Measurements from ENCODE around the gene PKNOX1. TPM values are rescaled to one million over a fixed set of nuclear protein-coding genes. Genes with fewer than 3 reads are reported as not detected.
"Not testable (repeated sequence)": the region's sequence is repeated elsewhere in the genome, so short reads cannot be mapped to it uniquely, and the experiment has no call there.

Gene PKNOX1
- total and polyA plus RNA-seq, 8 donors = 16.8 to 32.0 (median 24.9) TPM

- no peaks in the 10 kb centered on the region for H3K36me3 ChIP-seq
- H3K27ac ChIP-seq = no peak overlapping the region
- H3K4me3 ChIP-seq = no peak overlapping the region
- H3K9me3 ChIP-seq = no peaks in the 10 kb centered on the region
- DNase-seq = no peak
- intact Hi-C loops (cut with DNase I) = no loop called here
- no peaks in the 10 kb centered on the region for H3K27me3 ChIP-seq
- no peak for ATAC-seq
- no peak for TF ChIP-seq CTCF (IDR thresholded peaks at IDR 0.05)
- no peaks in the 10 kb centered on the region for H3K4me1 ChIP-seq
Observed at GRCh38 chr21:42931560-42932235, 42.7 kb upstream of the PKNOX1 start.

GRCh38 chr21:42932378-42933136 is 41.8 kb upstream of the PKNOX1 start:
- DNase-seq; H3K27me3 ChIP-seq; intact Hi-C loops (cut with DNase I); H3K4me3 ChIP-seq; H3K4me1 ChIP-seq; H3K9me3 ChIP-seq; H3K27ac ChIP-seq; H3K36me3 ChIP-seq; ATAC-seq: not testable (repeated sequence)

- H3K4me3 ChIP-seq; DNase-seq; H3K27me3 ChIP-seq; H3K36me3 ChIP-seq; H3K27ac ChIP-seq; H3K9me3 ChIP-seq; intact Hi-C loops (cut with DNase I); H3K4me1 ChIP-seq; ATAC-seq: not testable (repeated sequence)
Observed at GRCh38 chr21:42933137-42933970, 41.0 kb upstream of the PKNOX1 start.

GRCh38 chr21:42933973-42934372 is 40.4 kb upstream of the PKNOX1 start:
- H3K27ac ChIP-seq; H3K4me1 ChIP-seq; ATAC-seq; intact Hi-C loops (cut with DNase I); H3K27me3 ChIP-seq; DNase-seq; H3K9me3 ChIP-seq; H3K36me3 ChIP-seq; H3K4me3 ChIP-seq: not testable (repeated sequence)

- ATAC-seq; H3K9me3 ChIP-seq; DNase-seq; H3K4me1 ChIP-seq; H3K4me3 ChIP-seq; H3K27me3 ChIP-seq; intact Hi-C loops (cut with DNase I); H3K36me3 ChIP-seq; H3K27ac ChIP-seq: not testable (repeated sequence)
Observed at GRCh38 chr21:42936360-42936759, 38.0 kb upstream of the PKNOX1 start.

- H3K36me3 ChIP-seq; DNase-seq; H3K4me1 ChIP-seq; H3K27ac ChIP-seq; ATAC-seq; H3K27me3 ChIP-seq; intact Hi-C loops (cut with DNase I); H3K9me3 ChIP-seq; H3K4me3 ChIP-seq: not testable (repeated sequence)
Observed at GRCh38 chr21:42937034-42937940, 37.1 kb upstream of the PKNOX1 start.

- intact Hi-C loops (cut with DNase I) = no loop called here
Observed at GRCh38 chr21:42937960-42938605, 36.3 kb upstream of the PKNOX1 start.

GRCh38 chr21:42938606-42938995 is 35.8 kb upstream of the PKNOX1 start:
- H3K4me3 ChIP-seq; H3K9me3 ChIP-seq; intact Hi-C loops (cut with DNase I); H3K36me3 ChIP-seq; ATAC-seq; H3K27ac ChIP-seq; H3K27me3 ChIP-seq; H3K4me1 ChIP-seq: not testable (repeated sequence)
- peak in 1 of 4 donors; percentile 11 for DNase-seq

More at GRCh38 chr21:42937960-42938605, 36.3 kb upstream of the PKNOX1 start:
- Histone ChIP-seq H3K36me3 (no peaks in the 10 kb centered on the region), H3K27ac (no peak overlapping the region), H3K9me3 (no peaks in the 10 kb centered on the region), H3K4me1 (peaks cover 3 to 8% of the 10 kb centered on the region in 2 donors), H3K27me3 (no peaks in the 10 kb centered on the region), H3K4me3 (no peak overlapping the region)
- DNase-seq (peak in 2 of 4 donors; percentile 18 to 39), ATAC-seq (no peak)
- no peak for TF ChIP-seq CTCF (IDR thresholded peaks at IDR 0.05)
